Upper lobe of right lung (tissue), 1 donor: ENCODE results near the gene C1QTNF7. TPM values are rescaled to one million over a fixed set of nuclear protein-coding genes. Genes with fewer than 3 reads are reported as not detected.

Experiments
- ATAC-seq: fragments of 200-7000 bp; cut with Tn5 transposase; one replicate; pipeline ENCODE4 v1.9.1; 2020; ENCODE audit warnings: mild to moderate bottlenecking, moderate library complexity
- DNase-seq: peaks from one replicate; pipeline ENCODE4 v3.0.0-alpha.2; 2020
- H3K27ac ChIP-seq: fragments of 200-600 bp; one replicate; pipeline ENCODE4 v1.8.0; 2022
- H3K27me3 ChIP-seq: fragments of 200-600 bp; one replicate; pipeline ENCODE4 v1.8.0; 2022; ENCODE audit warnings: mild to moderate bottlenecking
- H3K36me3 ChIP-seq: fragments of 200-600 bp; one replicate; pipeline ENCODE4 v1.8.0; 2022
- H3K4me1 ChIP-seq: fragments of 200-600 bp; one replicate; pipeline ENCODE4 v1.8.0; 2022
- H3K4me3 ChIP-seq: fragments of 200-600 bp; one replicate; pipeline ENCODE4 v1.8.0; 2022; ENCODE audit warnings: mild to moderate bottlenecking
- H3K9me3 ChIP-seq: fragments of 200-600 bp; one replicate; pipeline ENCODE4 v1.8.0; 2022
- CTCF ChIP-seq: fragments of 200-600 bp; IDR thresholded peaks from one replicate; pipeline ENCODE4 v1.8.0; 2022; ENCODE audit warnings: antibody characterized with exemption
- intact Hi-C: fragments of 100-400 bp; cut with DNase I; formaldehyde crosslinking; loops from one replicate; pipeline ENCODE4 v1.11.0; 2022
- total RNA-seq: library from RNA; stranded (reverse); fragmentation: NEBNext Ultra II Directional; extraction: Animal tissue kit (Norgen Biotek cat#: 25700); gene quantifications from one replicate; pipeline ENCODE4 v1.2.1, GENCODE V29; 2021
- donor health status: DM: no; HTN: yes; CAD: no; lungs with severe emphysema.

Gene C1QTNF7
- total RNA-seq, 1 donor from 2014 or later, result 15.1 TPM

DNA sequence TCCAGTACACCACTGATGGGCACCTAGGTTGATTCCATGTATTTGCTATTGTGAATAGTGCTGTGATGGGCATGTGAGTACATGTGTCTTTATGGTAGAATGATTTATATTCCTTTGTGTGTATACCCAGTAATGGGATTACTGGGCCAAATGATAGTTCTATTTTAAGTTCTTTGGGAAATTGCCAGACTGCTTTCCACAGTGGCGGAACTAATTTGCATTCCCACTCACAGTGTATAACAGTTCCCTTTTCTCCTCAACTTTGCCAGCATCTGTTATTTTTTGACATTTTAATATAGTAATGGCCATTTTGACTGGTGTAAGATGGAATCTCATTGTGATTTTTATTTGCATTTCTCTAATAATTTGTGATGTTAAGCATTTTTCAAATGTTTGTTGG, 67.8 kb downstream of the C1QTNF7 start:
- Histone ChIP-seq H3K4me1 (no peaks in the 10 kb centered on the region), H3K27ac (no peak overlapping the region), H3K4me3 (no peak overlapping the region), H3K27me3 (no peaks in the 10 kb centered on the region), H3K36me3 (no peaks in the 10 kb centered on the region), H3K9me3 (no peaks in the 10 kb centered on the region)
- no peak for TF ChIP-seq CTCF
- DNase-seq (no peak), ATAC-seq (peak; percentile 17)
- intact Hi-C loops, result no loop called here

Other genes starting within 250 kb of the C1QTNF7 start
- gene CC2D2A, start 41.8 kb downstream of the C1QTNF7 start, total RNA-seq, result 15.5 TPM
- 101 TPM for gene FBXL5, start 227.3 kb downstream of the C1QTNF7 start, total RNA-seq